Measurements from ENCODE around the gene GHRHR.

GHRHR gene

GRCh38 chr7:31003097-31003496 lies 39.3 kb downstream of the GHRHR start:
- DNase-seq (ENCODE audit: low read depth in 2 of 3, low spot score in 1 of 3) = no peak

GRCh38 chr7:31003721-31004120 lies 40.0 kb downstream of the GHRHR start:
- DNase-seq (ENCODE audit: low read depth in 2 of 3, low spot score in 1 of 3) = no peak

GRCh38 chr7:31004393-31004792 lies 40.6 kb downstream of the GHRHR start:
- DNase-seq (ENCODE audit: low read depth in 2 of 3, low spot score in 1 of 3) = no peak

GRCh38 chr7:31006857-31007256 lies 43.1 kb downstream of the GHRHR start:
- no peak for DNase-seq (ENCODE audit: low read depth in 2 of 3, low spot score in 1 of 3)

- DNase-seq (ENCODE audit: low read depth in 2 of 3, low spot score in 1 of 3) = no peak
Measured at GRCh38 chr7:31007634-31008033, 43.9 kb downstream of the GHRHR start.

- DNase-seq (ENCODE audit: low read depth in 2 of 3, low spot score in 1 of 3) = no peak
Measured at GRCh38 chr7:31014826-31015225, 51.1 kb downstream of the GHRHR start.

DNA sequence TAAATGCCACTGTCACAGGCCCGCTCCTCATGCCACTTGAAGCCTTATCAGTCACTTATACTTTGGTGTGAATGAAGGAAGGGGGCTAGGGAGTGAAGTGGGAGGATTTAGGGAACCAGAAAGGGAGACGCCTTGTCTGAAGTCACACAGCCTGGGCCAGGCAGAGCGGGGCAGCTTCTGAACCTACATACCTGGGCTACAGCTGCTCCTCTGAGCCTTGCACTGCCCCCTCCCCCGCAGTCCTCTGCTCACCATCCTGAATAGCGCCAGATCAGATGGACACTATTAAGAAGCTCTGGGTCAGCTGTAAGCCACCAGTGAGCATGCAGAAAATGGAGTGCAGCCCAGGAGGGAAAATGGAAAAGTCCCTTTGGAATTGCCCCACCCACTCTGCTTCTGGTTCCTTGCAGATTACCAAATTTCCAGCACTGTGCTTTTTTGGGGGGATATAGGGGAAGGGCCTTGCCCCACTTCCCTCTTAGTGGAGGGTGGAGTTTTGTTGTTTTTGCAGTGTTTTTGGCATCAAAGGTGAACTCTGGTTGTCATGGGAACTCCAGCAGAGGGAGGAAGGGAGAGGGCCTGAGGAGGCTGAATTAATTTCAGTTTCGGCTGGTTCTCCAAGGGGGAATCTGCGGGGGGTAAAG lies 53.4 kb downstream of the GHRHR start:
- no peak for DNase-seq (ENCODE audit: low read depth in 2 of 3, low spot score in 1 of 3)

- DNase-seq (ENCODE audit: low read depth in 2 of 3, low spot score in 1 of 3) = no peak
Measured at GRCh38 chr7:31017721-31018120, 54.0 kb downstream of the GHRHR start.

- no peak for DNase-seq (ENCODE audit: low read depth in 2 of 3, low spot score in 1 of 3)
Measured at GRCh38 chr7:31019509-31019908, 55.8 kb downstream of the GHRHR start.

DNA sequence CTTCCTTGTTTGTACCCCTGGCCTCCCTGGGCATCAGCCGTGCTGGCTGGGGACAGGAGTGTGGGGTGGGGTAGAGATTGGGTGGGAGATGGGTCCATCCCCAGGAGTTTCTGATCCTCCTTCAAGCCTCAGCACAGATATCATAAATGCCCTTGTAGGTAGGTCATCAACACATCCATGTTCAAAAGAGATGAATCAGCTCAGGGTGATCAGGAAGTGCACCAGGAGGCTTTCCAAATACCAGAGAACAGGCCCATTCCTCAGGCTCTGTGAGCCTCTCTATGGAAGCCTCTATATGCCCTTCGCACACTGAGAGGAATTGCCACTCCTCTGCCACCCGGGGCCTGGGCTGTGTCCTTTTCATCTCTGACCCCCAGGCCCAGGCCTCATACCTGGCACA lies 56.4 kb downstream of the GHRHR start:
- no peak for DNase-seq (ENCODE audit: low read depth in 2 of 3, low spot score in 1 of 3)

DNA sequence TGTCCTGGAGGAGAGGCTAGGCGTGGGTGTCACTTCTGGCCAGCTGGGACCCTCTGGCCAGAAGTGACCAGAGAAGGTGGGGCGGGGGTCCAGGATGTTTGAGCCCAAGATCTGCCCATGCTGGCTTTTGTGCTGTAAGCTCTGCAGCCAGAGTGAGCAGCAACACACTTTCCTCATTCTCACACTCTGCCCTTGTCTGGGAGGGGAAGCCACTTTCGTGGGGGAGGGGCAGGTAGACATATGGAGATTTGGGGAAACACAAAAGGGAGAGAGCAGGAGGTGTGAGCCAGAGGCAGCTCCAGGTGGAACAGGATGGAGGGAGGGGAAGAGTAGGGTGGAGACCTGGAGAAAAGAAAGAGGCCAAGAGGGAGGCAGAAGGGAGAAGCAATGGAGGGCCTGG lies 56.9 kb downstream of the GHRHR start:
- DNase-seq (ENCODE audit: low read depth in 2 of 3, low spot score in 1 of 3) = no peak

DNA sequence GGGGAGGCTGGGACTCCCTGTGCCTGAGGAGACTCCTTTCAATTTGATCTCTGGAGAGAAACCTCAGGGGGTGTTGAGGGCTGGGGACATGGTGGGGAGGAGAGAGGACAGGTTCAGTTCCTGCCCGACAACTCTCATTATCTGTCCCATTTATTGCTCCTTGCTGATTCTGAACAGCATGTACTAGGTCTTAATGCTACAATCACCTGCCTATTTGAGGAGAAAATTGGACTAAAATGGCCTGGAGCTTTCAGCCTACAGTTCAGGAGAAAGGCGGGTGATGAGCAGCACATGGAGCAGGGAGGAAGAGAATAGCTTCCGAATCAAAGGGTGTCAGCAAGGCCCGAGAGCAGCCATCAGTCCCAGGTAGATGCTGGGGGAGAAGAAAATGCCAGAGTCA lies 58.4 kb downstream of the GHRHR start:
- no peak for DNase-seq (ENCODE audit: low read depth in 2 of 3, low spot score in 1 of 3)

- DNase-seq (ENCODE audit: low read depth in 2 of 3, low spot score in 1 of 3) = no peak
Measured at GRCh38 chr7:31022726-31023125, 59.0 kb downstream of the GHRHR start.

GRCh38 chr7:31023877-31024276 lies 60.1 kb downstream of the GHRHR start:
- DNase-seq (ENCODE audit: low read depth in 2 of 3, low spot score in 1 of 3) = no peak

- DNase-seq (ENCODE audit: low read depth in 2 of 3, low spot score in 1 of 3) = no peak
Measured at GRCh38 chr7:31027161-31027965, 63.6 kb downstream of the GHRHR start.

- no peak for DNase-seq (ENCODE audit: low read depth in 2 of 3, low spot score in 1 of 3)
Measured at GRCh38 chr7:31028006-31028405, 64.3 kb downstream of the GHRHR start.

- no peak for DNase-seq (ENCODE audit: low read depth in 2 of 3, low spot score in 1 of 3)
Measured at GRCh38 chr7:31028417-31028992, 64.8 kb downstream of the GHRHR start.

Measured in stimulated activated CD4-positive, alpha-beta T cell treated with anti-CD3 and anti-CD28 coated beads, Interleukin-12 subunit alpha, Interleukin-12 subunit beta, amount 100 ng/mL, for 48 hours (primary cell).